GM23338 (cell line): ENCODE measurements around the gene CHMP5. TPM values are rescaled to one million over a fixed set of nuclear protein-coding genes. Genes with fewer than 3 reads are reported as not detected.

ENCODE experiments used
- ATAC-seq: fragments of 200-7000 bp; cut with Tn5 transposase; 3 replicates; pipeline ENCODE4 v1.9.1; 2020
- DNase-seq: peaks from one replicate; pipeline ENCODE4 v3.0.0-alpha.2; 2015; ENCODE audit warnings: low spot score
- H2AFZ ChIP-seq: fragments of 200-600 bp; sonication (generic); 2 replicates; pipeline ENCODE4 v1.8.0; 2016; ENCODE audit warnings: antibody characterized with exemption, mild to moderate bottlenecking, moderate library complexity
- H3F3A ChIP-seq: fragments of 200-600 bp; sonication (generic); replicated peaks from 2 replicates; pipeline ENCODE4 v1.8.0; 2017; ENCODE audit warnings: antibody characterized with exemption, mixed run types, low read depth
- H3K27ac ChIP-seq: fragments of 200-600 bp; sonication (generic); 2 replicates; pipeline ENCODE4 v1.6.1; 2016; ENCODE audit warnings: low read depth
- H3K27me3 ChIP-seq: fragments of 200-600 bp; sonication (generic); 2 replicates; pipeline ENCODE4 v1.8.0; 2016; ENCODE audit warnings: mild to moderate bottlenecking, mixed run types, moderate library complexity; ENCODE audit not compliant: insufficient read depth
- H3K36me3 ChIP-seq: fragments of 200-600 bp; sonication (generic); 2 replicates; pipeline ENCODE4 v1.8.0; 2016; ENCODE audit warnings: mild to moderate bottlenecking; ENCODE audit not compliant: insufficient read depth
- H3K4me1 ChIP-seq: fragments of 200-600 bp; sonication (generic); 2 replicates; pipeline ENCODE4 v1.8.0; 2016; ENCODE audit warnings: mild to moderate bottlenecking, moderate library complexity; ENCODE audit not compliant: insufficient read depth
- H3K4me2 ChIP-seq: fragments of 200-600 bp; sonication (generic); 2 replicates; pipeline ENCODE4 v1.7.1; 2017; ENCODE audit warnings: mixed run types
- H3K4me3 ChIP-seq: fragments of 200-600 bp; sonication (generic); 2 replicates; pipeline ENCODE4 v1.6.1; 2016; ENCODE audit warnings: mixed run types
- H3K79me2 ChIP-seq: fragments of 200-600 bp; sonication (generic); replicated peaks from 2 replicates; pipeline ENCODE4 v1.8.0; 2017; ENCODE audit warnings: mild to moderate bottlenecking; ENCODE audit not compliant: insufficient read depth
- H3K9me2 ChIP-seq: fragments of 200-600 bp; sonication (generic); 2 replicates; pipeline ENCODE4 v1.8.0; 2017; ENCODE audit not compliant: insufficient read depth
- H4K20me1 ChIP-seq: fragments of 200-600 bp; sonication (generic); replicated peaks from 2 replicates; pipeline ENCODE4 v1.8.0; 2017; ENCODE audit warnings: mild to moderate bottlenecking; ENCODE audit not compliant: insufficient read depth
- H3K27ac Mint-ChIP-seq: 2 replicates; pipeline ENCODE4 v1.8.0; 2020; ENCODE audit warnings: inconsistent platforms, mild to moderate bottlenecking, moderate library complexity, mixed read lengths
- H3K27me3 Mint-ChIP-seq: 3 replicates; pipeline ENCODE4 v1.8.0; 2022; ENCODE audit warnings: low read depth, mild to moderate bottlenecking, moderate library complexity, mixed read lengths, inconsistent platforms; ENCODE audit not compliant: insufficient read depth, poor library complexity
- H3K36me3 Mint-ChIP-seq: 3 replicates; pipeline ENCODE4 v1.8.0; 2021; ENCODE audit warnings: low read depth, mild to moderate bottlenecking, inconsistent platforms, moderate library complexity, mixed read lengths
- H3K4me1 Mint-ChIP-seq: 3 replicates; pipeline ENCODE4 v1.8.0; 2020; ENCODE audit warnings: mild to moderate bottlenecking, inconsistent platforms, mixed read lengths
- H3K4me3 Mint-ChIP-seq: 3 replicates; pipeline ENCODE4 v1.8.0; 2021; ENCODE audit warnings: moderate library complexity, mild to moderate bottlenecking, inconsistent platforms, mixed read lengths
- H3K9me3 Mint-ChIP-seq: 3 replicates; pipeline ENCODE4 v1.8.0; 2020; ENCODE audit warnings: moderate library complexity, mild to moderate bottlenecking, inconsistent platforms, mixed read lengths
- CREB1 ChIP-seq: fragments of 250-450 bp; sonication (Bioruptor Pico); IDR thresholded peaks from 2 replicates; pipeline ENCODE4 v1.5.0; 2020; ENCODE audit warnings: low read depth, mild to moderate bottlenecking, moderate library complexity
- ETS1 ChIP-seq: IDR thresholded peaks from 2 replicates; pipeline ENCODE4 v1.6.1; 2016; ENCODE audit warnings: antibody characterized with exemption
- EZH2 ChIP-seq: fragments of 200-600 bp; sonication (generic); IDR thresholded peaks from one replicate; pipeline ENCODE4 v1.8.0; 2017; ENCODE audit warnings: antibody characterized with exemption, mild to moderate bottlenecking, low read depth; ENCODE audit not compliant: unreplicated experiment
- EZH2phosphoT487 ChIP-seq: fragments of 200-600 bp; sonication (generic); IDR thresholded peaks from one replicate; pipeline ENCODE4 v1.8.1; 2018; ENCODE audit warnings: antibody characterized with exemption; ENCODE audit not compliant: unreplicated experiment
- JUNB ChIP-seq: IDR thresholded peaks from one replicate; pipeline ENCODE4 v1.6.1; 2016; ENCODE audit warnings: antibody characterized with exemption; ENCODE audit not compliant: unreplicated experiment
- NANOG ChIP-seq: IDR thresholded peaks from 2 replicates; pipeline ENCODE4 v1.6.1; 2016; ENCODE audit warnings: antibody characterized with exemption, borderline replicate concordance
- POLR2AphosphoS5 ChIP-seq: IDR thresholded peaks from 2 replicates; pipeline ENCODE4 v1.6.1; 2016; ENCODE audit warnings: antibody characterized with exemption, low read depth
- REST ChIP-seq: IDR thresholded peaks from one replicate; pipeline ENCODE4 v1.6.1; 2018; ENCODE audit warnings: antibody characterized with exemption; ENCODE audit not compliant: unreplicated experiment
- STAT1 ChIP-seq: IDR thresholded peaks from one replicate; pipeline ENCODE4 v1.6.1; 2016; ENCODE audit warnings: antibody characterized with exemption; ENCODE audit not compliant: unreplicated experiment
- ZNF114 ChIP-seq: fragments of 250-450 bp; sonication (Bioruptor Pico); IDR thresholded peaks from 2 replicates; pipeline ENCODE4 v1.5.0; 2020; ENCODE audit warnings: mild to moderate bottlenecking, moderate library complexity
- ZNF331 ChIP-seq: fragments of 250-450 bp; sonication (Bioruptor Pico); IDR thresholded peaks from 2 replicates; pipeline ENCODE4 v1.5.0; 2020; ENCODE audit warnings: low read depth, mild to moderate bottlenecking, moderate library complexity
- ZNF462 ChIP-seq: fragments of 250-450 bp; sonication (Bioruptor Pico); IDR thresholded peaks from 2 replicates; pipeline ENCODE4 v1.5.0; 2020; ENCODE audit warnings: mild to moderate bottlenecking, moderate library complexity
- polyA plus RNA-seq: library from polyadenylated mRNA; unstranded; fragments of >200 nt; fragmentation: Nextera tagmentation; extraction: Ambion mirVana; gene quantifications from 2 replicates; pipeline ENCODE4 v1.2.1, GENCODE V29; 2016
- total RNA-seq: library from RNA; depleted of rRNA; stranded (reverse); fragments of >200 nt; shearing (Covaris generic); gene quantifications from 2 replicates; pipeline ENCODE4 v1.2.3, GENCODE V29; 2014

The CHMP5 gene
- total and polyA plus RNA-seq, 2 experiments from 2014 or later: 30.9 to 77.8 TPM

GRCh38 chr9:33304362-33304761 lies 39.5 kb downstream of the CHMP5 start:
- peaks cover 53% of the 10 kb centered on the region for H3K36me3 Mint-ChIP-seq
- H2AFZ ChIP-seq: no peak overlapping the region
- H3F3A ChIP-seq: no peaks in the 10 kb centered on the region
- H4K20me1 ChIP-seq: peaks cover 6% of the 10 kb centered on the region
- no peak overlapping the region for H3K4me2 ChIP-seq
- no peak overlapping the region for H3K4me3 ChIP-seq
- H3K27ac ChIP-seq: no peak overlapping the region
- H3K27me3 Mint-ChIP-seq: peaks cover 2% of the 10 kb centered on the region
- DNase-seq (no peak), ATAC-seq (no peak)
- no peak overlapping the region for H3K4me3 Mint-ChIP-seq
- no peaks in the 10 kb centered on the region for H3K4me1 Mint-ChIP-seq
- H3K79me2 ChIP-seq: peaks cover 12% of the 10 kb centered on the region
- no peaks in the 10 kb centered on the region for H3K27me3 ChIP-seq
- H3K27ac Mint-ChIP-seq: no peak overlapping the region
- H3K36me3 ChIP-seq: peaks cover 59% of the 10 kb centered on the region
- H3K4me1 ChIP-seq: no peaks in the 10 kb centered on the region
- no peaks in the 10 kb centered on the region for H3K9me3 Mint-ChIP-seq
- TF ChIP-seq POLR2AphosphoS5 (no peak), EZH2phosphoT487 (no peak), ZNF114 (CRISPR knock-in tag) (no peak), NANOG (no peak), ZNF331 (no peak)
- no peaks in the 10 kb centered on the region for H3K9me2 ChIP-seq

GRCh38 chr9:33306037-33306436 lies 41.2 kb downstream of the CHMP5 start:
- no peak overlapping the region for H2AFZ ChIP-seq
- peaks cover 47% of the 10 kb centered on the region for H3K36me3 Mint-ChIP-seq
- DNase-seq: no peak
- TF ChIP-seq REST: no peak
- TF ChIP-seq ZNF462 (CRISPR knock-in tag): no peak
- no peak for TF ChIP-seq STAT1
- no peak for TF ChIP-seq EZH2phosphoT487
- no peak for TF ChIP-seq JUNB
- no peak for TF ChIP-seq CREB1 (CRISPR knock-in tag)
- TF ChIP-seq ZNF114 (CRISPR knock-in tag): no peak
- no peak for TF ChIP-seq ETS1
- TF ChIP-seq NANOG: no peak
- no peak for TF ChIP-seq EZH2
- TF ChIP-seq ZNF331: no peak

More at GRCh38 chr9:33306037-33306436, 41.2 kb downstream of the CHMP5 start:
- no peak overlapping the region for H3K27ac ChIP-seq
- H3K4me3 Mint-ChIP-seq: no peak overlapping the region
- H3K27me3 ChIP-seq: no peaks in the 10 kb centered on the region
- no peaks in the 10 kb centered on the region for H3F3A ChIP-seq
- no peak for ATAC-seq
- no peak overlapping the region for H3K27ac Mint-ChIP-seq
- H3K4me2 ChIP-seq: no peak overlapping the region
- no peaks in the 10 kb centered on the region for H3K79me2 ChIP-seq
- no peak overlapping the region for H3K4me3 ChIP-seq
- no peaks in the 10 kb centered on the region for H3K9me3 Mint-ChIP-seq
- H3K4me1 Mint-ChIP-seq: no peaks in the 10 kb centered on the region
- H3K36me3 ChIP-seq: peaks cover 53% of the 10 kb centered on the region
- H3K9me2 ChIP-seq: no peaks in the 10 kb centered on the region
- H4K20me1 ChIP-seq: peaks cover 12% of the 10 kb centered on the region
- H3K4me1 ChIP-seq: no peaks in the 10 kb centered on the region
- H3K27me3 Mint-ChIP-seq: peaks cover 2% of the 10 kb centered on the region
